Measurements from ENCODE around the gene RFWD3.
A peak's percentile ranks its signal among the peaks of the same experiment; 100 is the strongest.
"Not testable (repeated sequence)": the region's sequence is repeated elsewhere in the genome, so short reads cannot be mapped to it uniquely, and the experiment has no call there.

The RFWD3 gene

DNA sequence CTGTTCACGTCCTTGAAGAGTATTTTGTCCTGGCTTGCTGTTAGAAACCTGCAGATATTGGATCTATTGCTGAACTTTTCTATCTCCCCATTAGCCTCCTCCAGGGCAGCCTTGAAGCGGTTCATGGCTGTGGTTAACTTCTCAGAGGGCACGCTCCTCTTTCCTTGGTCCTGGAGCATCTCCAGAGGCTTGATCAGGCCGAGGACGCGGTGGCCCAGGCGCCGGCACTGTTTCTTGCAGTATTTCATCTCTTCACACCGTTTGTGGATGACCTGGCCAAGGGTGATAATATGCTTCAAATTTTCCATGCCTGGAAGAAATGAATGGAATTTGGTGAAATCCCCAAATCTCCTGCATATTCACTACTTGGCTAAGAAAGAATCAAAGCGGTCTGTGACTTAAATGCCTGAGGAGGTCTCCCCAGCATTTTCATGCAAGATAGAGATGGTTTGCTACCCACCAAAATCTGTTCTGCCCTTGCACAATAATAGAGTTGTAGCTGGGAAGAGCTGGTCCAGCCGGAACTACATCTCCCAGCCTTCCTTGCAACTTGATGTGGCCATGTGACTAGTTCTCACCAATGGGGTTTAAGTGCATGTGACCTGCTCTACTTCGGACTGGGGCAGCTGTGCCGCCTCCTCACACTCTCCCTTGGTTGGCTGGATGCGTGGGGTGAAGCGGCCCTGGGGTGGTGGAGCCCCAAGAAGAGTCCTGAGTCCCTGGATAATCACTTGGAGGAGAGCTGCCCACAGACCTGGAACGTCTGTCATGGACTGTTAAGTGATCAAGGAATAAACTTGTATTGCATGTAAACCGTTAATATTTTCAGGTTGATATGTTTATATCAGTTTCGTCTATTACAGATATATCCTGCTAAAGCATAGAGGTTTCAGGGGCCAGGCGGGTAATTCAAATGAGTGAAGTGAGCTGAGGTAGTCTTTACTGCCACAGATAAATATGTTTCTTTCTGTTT is 29.1 kb upstream of the RFWD3 start:
- Histone ChIP-seq H3K9ac (ENCODE audit: low read depth, low read length) (0 out of 2 replicates have a peak overlapping the region, but pooled peaks have one; percentile 20), H3K9me3 (ENCODE audit: control insufficient read depth, insufficient read depth, low read length) (no peaks in the 10 kb centered on the region), H3K27me3 (ENCODE audit: control insufficient read depth, insufficient read depth, low read length) (peaks cover 9% of the 10 kb centered on the region; the same call in 1 of the 2 replicates), H3K36me3 (ENCODE audit: control insufficient read depth, insufficient read depth, low read length) (0 out of 2 replicates have a peak, but pooled peaks cover 7% of the 10 kb centered on the region), H3K4me3 (ENCODE audit: low read depth, low read length) (peak overlapping the region; percentile 60), H3K4me1 (ENCODE audit: control insufficient read depth, insufficient read depth, low read length) (no peaks in the 10 kb centered on the region), H3K27ac (ENCODE audit: low read depth, low read length) (no peak overlapping the region)

DNA sequence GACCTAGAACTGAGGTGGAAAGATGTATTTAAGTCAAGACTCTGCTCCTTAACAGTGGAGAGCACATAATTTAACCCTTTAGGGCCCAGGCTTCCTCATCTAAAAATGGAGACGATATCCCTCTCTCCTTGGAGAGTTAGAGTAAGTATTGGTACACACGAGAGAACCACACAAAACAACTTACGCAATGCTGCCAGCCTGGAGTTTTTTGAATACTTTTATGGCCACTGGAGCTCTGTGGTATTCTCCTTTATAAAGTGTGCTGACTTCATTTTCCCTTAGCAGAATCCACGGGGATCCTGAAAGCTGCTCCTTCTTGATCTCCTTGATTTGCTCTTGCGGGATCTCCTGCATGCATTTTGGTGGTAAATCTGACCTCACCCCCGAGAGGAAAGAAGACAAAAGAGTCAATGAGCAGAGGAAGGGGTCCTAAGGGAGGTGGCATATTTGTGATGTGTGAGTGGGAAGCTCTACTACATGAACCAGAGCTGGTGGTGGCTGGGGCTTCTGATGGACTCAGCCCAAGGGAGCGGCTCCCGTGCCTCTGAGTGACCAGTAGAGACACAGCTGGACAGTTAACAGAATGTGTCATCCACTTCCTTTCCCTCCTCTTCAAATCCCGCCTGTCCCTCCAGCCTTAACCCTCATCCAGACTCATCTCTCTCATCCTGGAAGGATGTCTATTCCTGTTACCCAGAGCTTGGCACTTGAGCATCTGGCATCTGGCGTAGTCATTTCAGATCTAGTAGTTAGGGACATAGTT is 24.6 kb upstream of the RFWD3 start:
- no peak overlapping the region for H3K4me3 ChIP-seq (ENCODE audit: low read depth, low read length)
- H3K9ac ChIP-seq (ENCODE audit: low read depth, low read length), result no peak overlapping the region
- H3K36me3 ChIP-seq (ENCODE audit: control insufficient read depth, insufficient read depth, low read length), result 0 out of 2 replicates have a peak, but pooled peaks cover 7% of the 10 kb centered on the region
- no peaks in the 10 kb centered on the region for H3K27me3 ChIP-seq (ENCODE audit: control insufficient read depth, insufficient read depth, low read length)
- no peaks in the 10 kb centered on the region for H3K9me3 ChIP-seq (ENCODE audit: control insufficient read depth, insufficient read depth, low read length)
- no peak overlapping the region for H3K27ac ChIP-seq (ENCODE audit: low read depth, low read length)
- no peaks in the 10 kb centered on the region for H3K4me1 ChIP-seq (ENCODE audit: control insufficient read depth, insufficient read depth, low read length)

DNA sequence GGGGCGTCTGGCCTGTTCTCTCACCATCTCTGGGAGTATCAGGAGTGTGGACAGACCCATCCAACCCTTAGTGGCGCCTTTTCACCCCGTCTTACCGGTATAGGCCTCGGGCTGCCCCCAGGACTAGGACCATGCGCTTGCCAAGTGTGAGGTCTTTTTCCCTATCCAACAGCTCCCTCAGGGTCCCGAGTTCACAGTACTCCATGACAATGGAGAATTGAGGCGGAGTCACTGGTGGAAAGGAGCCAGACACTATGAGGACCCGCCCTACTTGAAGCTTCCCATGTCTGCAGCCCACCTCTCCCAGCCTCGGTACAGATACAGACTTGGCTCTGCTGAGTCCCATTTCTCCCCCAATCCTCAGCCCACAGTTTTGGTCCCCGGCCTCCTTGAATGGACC is 15.9 kb upstream of the RFWD3 start:
- H3K36me3 ChIP-seq (ENCODE audit: control insufficient read depth, insufficient read depth, low read length), result no peaks in the 10 kb centered on the region
- H3K9ac ChIP-seq (ENCODE audit: low read depth, low read length), result no peak overlapping the region
- H3K4me3 ChIP-seq (ENCODE audit: low read depth, low read length), result no peak overlapping the region
- H3K27me3 ChIP-seq (ENCODE audit: control insufficient read depth, insufficient read depth, low read length), result no peaks in the 10 kb centered on the region
- H3K4me1 ChIP-seq (ENCODE audit: control insufficient read depth, insufficient read depth, low read length), result no peaks in the 10 kb centered on the region
- H3K27ac ChIP-seq (ENCODE audit: low read depth, low read length), result no peak overlapping the region
- H3K9me3 ChIP-seq (ENCODE audit: control insufficient read depth, insufficient read depth, low read length), result no peaks in the 10 kb centered on the region

DNA sequence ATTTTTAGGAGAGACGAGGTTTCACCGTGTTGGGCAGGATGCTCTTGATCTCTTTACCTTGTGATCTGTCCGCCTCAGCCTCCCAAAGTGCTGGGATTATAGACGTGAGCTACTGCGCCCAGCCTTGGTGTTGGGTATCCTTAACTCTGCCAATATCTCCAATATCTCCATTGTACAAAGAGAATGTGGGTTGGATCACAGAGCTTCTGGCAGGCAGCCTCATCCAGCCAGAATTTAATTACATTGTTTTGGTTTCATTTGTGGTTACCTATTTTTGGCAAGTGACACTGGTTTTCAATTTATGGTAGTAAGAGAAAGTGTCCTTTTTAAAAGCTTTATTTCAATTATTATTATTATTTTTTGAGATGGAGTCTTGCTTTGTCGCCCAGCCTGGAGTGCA is 14.0 kb upstream of the RFWD3 start:
- H3K4me1 ChIP-seq (ENCODE audit: control insufficient read depth, insufficient read depth, low read length), result no peaks in the 10 kb centered on the region
- no peak overlapping the region for H3K4me3 ChIP-seq (ENCODE audit: low read depth, low read length)
- no peak overlapping the region for H3K9ac ChIP-seq (ENCODE audit: low read depth, low read length)
- no peaks in the 10 kb centered on the region for H3K9me3 ChIP-seq (ENCODE audit: control insufficient read depth, insufficient read depth, low read length)
- no peak overlapping the region for H3K27ac ChIP-seq (ENCODE audit: low read depth, low read length)
- H3K27me3 ChIP-seq (ENCODE audit: control insufficient read depth, insufficient read depth, low read length), result no peaks in the 10 kb centered on the region
- no peaks in the 10 kb centered on the region for H3K36me3 ChIP-seq (ENCODE audit: control insufficient read depth, insufficient read depth, low read length)

DNA sequence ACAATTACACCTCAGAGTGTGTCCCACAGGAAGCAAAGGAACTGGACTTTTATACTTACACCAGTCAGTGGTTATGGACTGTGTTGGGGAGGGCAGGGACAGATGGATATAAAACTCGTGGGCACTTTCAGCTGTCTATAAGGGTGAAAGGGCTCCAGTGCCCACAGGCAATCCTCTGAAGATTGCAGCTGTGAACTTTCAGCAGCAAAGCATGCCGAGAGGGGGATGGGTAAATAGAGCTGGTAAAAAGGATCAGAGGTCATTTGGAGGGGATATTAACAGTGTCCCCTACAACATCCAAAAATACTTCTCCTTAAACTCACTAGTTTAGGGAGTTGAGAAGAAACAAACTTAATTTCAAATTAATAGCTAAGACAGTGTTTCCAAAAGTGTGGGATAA is 13.3 kb upstream of the RFWD3 start:
- no peaks in the 10 kb centered on the region for H3K9me3 ChIP-seq (ENCODE audit: control insufficient read depth, insufficient read depth, low read length)
- no peaks in the 10 kb centered on the region for H3K4me1 ChIP-seq (ENCODE audit: control insufficient read depth, insufficient read depth, low read length)
- no peak overlapping the region for H3K9ac ChIP-seq (ENCODE audit: low read depth, low read length)
- H3K27ac ChIP-seq (ENCODE audit: low read depth, low read length), result no peak overlapping the region
- H3K27me3 ChIP-seq (ENCODE audit: control insufficient read depth, insufficient read depth, low read length), result no peaks in the 10 kb centered on the region
- no peaks in the 10 kb centered on the region for H3K36me3 ChIP-seq (ENCODE audit: control insufficient read depth, insufficient read depth, low read length)
- no peak overlapping the region for H3K4me3 ChIP-seq (ENCODE audit: low read depth, low read length)

DNA sequence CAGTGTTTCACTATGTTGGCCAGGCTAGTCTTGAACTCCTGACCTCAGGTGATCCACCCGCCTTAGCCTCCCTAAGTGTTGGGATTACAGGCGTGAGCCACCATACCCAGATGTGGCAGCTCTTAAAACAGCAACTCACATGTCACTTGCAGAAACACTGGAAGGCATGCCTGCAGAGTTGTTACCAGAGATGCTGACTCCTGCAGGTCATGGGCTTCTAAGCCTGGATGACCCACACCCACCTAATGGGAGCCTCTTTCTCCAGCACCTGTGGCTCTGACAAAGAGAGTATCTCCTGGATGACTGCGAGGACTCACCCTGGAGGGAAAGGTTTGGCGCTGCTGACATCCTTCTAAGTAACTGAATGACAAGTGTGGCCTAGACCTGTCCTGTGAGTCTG is 11.2 kb upstream of the RFWD3 start:
- Histone ChIP-seq H3K27me3 (ENCODE audit: control insufficient read depth, insufficient read depth, low read length) (no peaks in the 10 kb centered on the region), H3K4me3 (ENCODE audit: low read depth, low read length) (no peak overlapping the region), H3K27ac (ENCODE audit: low read depth, low read length) (no peak overlapping the region), H3K9me3 (ENCODE audit: control insufficient read depth, insufficient read depth, low read length) (no peaks in the 10 kb centered on the region), H3K36me3 (ENCODE audit: control insufficient read depth, insufficient read depth, low read length) (no peaks in the 10 kb centered on the region), H3K4me1 (ENCODE audit: control insufficient read depth, insufficient read depth, low read length) (no peaks in the 10 kb centered on the region), H3K9ac (ENCODE audit: low read depth, low read length) (no peak overlapping the region)

DNA sequence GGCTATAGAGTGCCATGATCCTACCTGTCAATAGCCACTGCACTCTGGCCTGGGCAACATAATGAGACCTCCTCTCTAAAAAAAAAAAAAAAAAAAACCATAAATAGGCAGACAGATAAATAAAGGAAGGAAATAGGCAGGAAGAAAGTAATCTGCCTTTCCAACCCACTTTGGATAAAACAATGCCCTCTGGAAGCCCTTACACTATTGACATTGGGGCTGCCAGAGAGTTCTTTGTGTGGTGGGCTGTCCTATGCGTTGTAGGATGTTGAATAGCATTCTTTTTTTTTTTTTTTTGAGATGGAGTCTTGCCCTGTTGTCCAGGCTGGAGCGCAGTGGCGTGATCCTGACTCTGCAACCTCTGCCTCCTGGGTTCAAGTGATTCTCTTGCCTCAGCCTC is 7.2 kb upstream of the RFWD3 start:
- Histone ChIP-seq H3K27ac (ENCODE audit: low read depth, low read length) (no peak overlapping the region), H3K27me3 (ENCODE audit: control insufficient read depth, insufficient read depth, low read length) (no peaks in the 10 kb centered on the region), H3K36me3 (ENCODE audit: control insufficient read depth, insufficient read depth, low read length) (no peaks in the 10 kb centered on the region)

DNA sequence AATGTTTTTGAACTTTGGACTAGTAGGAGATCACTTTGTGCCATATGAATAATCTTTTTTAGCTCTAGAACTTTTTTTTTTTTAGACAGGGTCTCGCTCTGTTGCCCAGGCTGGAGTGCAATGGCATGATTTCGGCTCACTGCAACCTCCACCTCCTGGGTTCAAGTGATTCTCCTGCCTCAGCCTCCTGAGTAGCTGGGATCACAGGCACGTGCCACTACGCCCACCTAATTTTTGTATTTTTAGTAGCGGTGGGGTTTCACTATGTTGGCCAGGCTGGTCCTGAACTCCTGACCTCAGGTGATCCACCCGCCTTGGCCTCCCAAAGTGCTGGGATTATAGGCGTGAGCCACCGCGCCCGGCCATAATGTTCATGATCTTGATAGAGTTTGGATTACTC is 2.2 kb upstream of the RFWD3 start:
- H3K9ac ChIP-seq (ENCODE audit: low read depth, low read length); H3K27ac ChIP-seq (ENCODE audit: low read depth, low read length); H3K9me3 ChIP-seq (ENCODE audit: control insufficient read depth, insufficient read depth, low read length); H3K27me3 ChIP-seq (ENCODE audit: control insufficient read depth, insufficient read depth, low read length); H3K4me1 ChIP-seq (ENCODE audit: control insufficient read depth, insufficient read depth, low read length); H3K4me3 ChIP-seq (ENCODE audit: low read depth, low read length): not testable (repeated sequence)
- H3K36me3 ChIP-seq (ENCODE audit: control insufficient read depth, insufficient read depth, low read length), result peaks cover 13% of the 10 kb centered on the region

More for the DNA sequence above, 7.2 kb upstream of the RFWD3 start:
- no peak overlapping the region for H3K9ac ChIP-seq (ENCODE audit: low read depth, low read length)
- H3K9me3 ChIP-seq (ENCODE audit: control insufficient read depth, insufficient read depth, low read length), result no peaks in the 10 kb centered on the region
- no peak overlapping the region for H3K4me3 ChIP-seq (ENCODE audit: low read depth, low read length)
- no peaks in the 10 kb centered on the region for H3K4me1 ChIP-seq (ENCODE audit: control insufficient read depth, insufficient read depth, low read length)

DNA sequence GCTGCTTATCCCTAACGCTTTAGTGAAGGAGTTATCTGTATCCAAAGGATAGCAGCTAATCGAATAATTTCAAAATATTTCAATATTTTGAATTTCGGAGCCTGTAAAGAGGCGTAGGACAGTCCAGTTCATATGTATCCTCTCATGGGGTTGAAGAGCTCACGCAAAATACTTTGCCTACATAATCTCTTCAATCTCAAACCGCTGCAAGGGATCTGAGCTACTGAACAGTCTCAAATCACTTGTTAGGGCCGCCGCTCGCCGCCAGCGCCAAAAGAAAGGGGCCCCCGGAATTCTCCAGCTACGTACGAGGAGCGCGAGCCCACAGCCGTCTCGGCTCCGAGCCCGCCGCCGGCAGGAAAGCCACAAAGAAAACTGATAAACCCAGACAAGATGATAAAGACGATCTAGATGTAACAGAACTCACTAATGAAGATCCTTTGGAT is 601 bp upstream of the RFWD3 start:
- Histone ChIP-seq H3K9ac (ENCODE audit: low read depth, low read length) (peak overlapping the region; percentile 85), H3K9me3 (ENCODE audit: control insufficient read depth, insufficient read depth, low read length) (no peaks in the 10 kb centered on the region), H3K4me1 (ENCODE audit: control insufficient read depth, insufficient read depth, low read length) (peaks cover 8% of the 10 kb centered on the region), H3K27ac (ENCODE audit: low read depth, low read length) (peak overlapping the region; percentile 71), H3K4me3 (ENCODE audit: low read depth, low read length) (peak overlapping the region; percentile 90), H3K36me3 (ENCODE audit: control insufficient read depth, insufficient read depth, low read length) (peaks cover 29% of the 10 kb centered on the region), H3K27me3 (ENCODE audit: control insufficient read depth, insufficient read depth, low read length) (no peaks in the 10 kb centered on the region)

DNA sequence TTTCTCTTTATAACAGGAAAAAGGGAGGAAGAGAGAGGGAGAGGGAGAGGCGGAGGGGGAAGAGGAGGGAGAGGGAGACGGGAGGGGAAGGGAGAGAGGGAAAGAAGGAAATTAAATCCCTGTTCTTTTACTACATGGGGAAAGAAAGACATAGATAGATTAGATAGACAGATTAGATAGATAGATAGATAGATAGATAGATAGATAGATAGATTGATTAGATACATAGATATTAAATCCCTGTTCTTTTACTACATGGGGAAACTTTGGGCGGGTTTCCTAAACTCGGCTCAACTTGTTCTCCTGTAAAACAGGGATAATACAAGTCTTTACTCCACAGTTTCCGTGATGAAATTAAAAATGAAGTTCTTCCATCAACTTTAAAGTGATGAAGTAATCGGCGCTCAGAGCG is 661 bp downstream of the RFWD3 start:
- H3K9me3 ChIP-seq (ENCODE audit: control insufficient read depth, insufficient read depth, low read length), result no peaks in the 10 kb centered on the region
- H3K9ac ChIP-seq (ENCODE audit: low read depth, low read length), result peak overlapping the region; percentile 95
- peak overlapping the region; percentile 90 for H3K4me3 ChIP-seq (ENCODE audit: low read depth, low read length)
- peaks cover 41% of the 10 kb centered on the region for H3K36me3 ChIP-seq (ENCODE audit: control insufficient read depth, insufficient read depth, low read length)
- H3K27me3 ChIP-seq (ENCODE audit: control insufficient read depth, insufficient read depth, low read length), result no peaks in the 10 kb centered on the region
- peaks cover 8% of the 10 kb centered on the region for H3K4me1 ChIP-seq (ENCODE audit: control insufficient read depth, insufficient read depth, low read length)
- H3K27ac ChIP-seq (ENCODE audit: low read depth, low read length), result peak overlapping the region; percentile 95

DNA sequence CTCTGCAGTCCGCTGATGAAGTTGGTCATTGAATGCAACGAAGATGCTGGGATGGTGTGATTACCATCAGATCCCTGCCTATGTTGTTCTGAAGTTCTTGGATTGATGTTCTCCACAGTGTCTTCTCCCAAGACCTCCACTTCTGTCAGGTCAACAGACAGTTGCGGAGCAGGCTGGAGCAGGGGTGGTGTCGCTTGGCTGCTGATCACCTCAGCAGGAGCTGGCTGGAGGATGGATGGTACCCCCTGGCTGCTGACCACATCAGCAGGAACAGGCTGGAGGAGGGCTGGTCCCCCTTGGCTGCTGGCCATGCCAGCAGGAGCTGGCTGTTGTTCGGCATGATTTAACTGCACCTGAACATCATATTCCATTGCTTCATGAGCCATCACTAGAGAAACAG is 5.6 kb downstream of the RFWD3 start:
- H3K4me3 ChIP-seq (ENCODE audit: low read depth, low read length), result no peak overlapping the region
- peaks cover 89% of the 10 kb centered on the region for H3K36me3 ChIP-seq (ENCODE audit: control insufficient read depth, insufficient read depth, low read length)
- no peak overlapping the region for H3K27ac ChIP-seq (ENCODE audit: low read depth, low read length)
- no peaks in the 10 kb centered on the region for H3K27me3 ChIP-seq (ENCODE audit: control insufficient read depth, insufficient read depth, low read length)
- H3K9ac ChIP-seq (ENCODE audit: low read depth, low read length), result no peak overlapping the region
- H3K9me3 ChIP-seq (ENCODE audit: control insufficient read depth, insufficient read depth, low read length), result no peaks in the 10 kb centered on the region
- H3K4me1 ChIP-seq (ENCODE audit: control insufficient read depth, insufficient read depth, low read length), result no peaks in the 10 kb centered on the region
